HL-60 (cell line): Measurements from ENCODE around the gene TP53I11.

ENCODE experiments used
- GABPA ChIP-seq: IDR thresholded peaks from 2 replicates; pipeline ENCODE4 v1.6.1; 2012; ENCODE audit warnings: low read depth
- POLR2AphosphoS5 ChIP-seq: IDR thresholded peaks from 2 replicates; pipeline ENCODE4 v1.6.1; 2012; ENCODE audit warnings: low read depth
- SPI1 ChIP-seq: IDR thresholded peaks from 2 replicates; pipeline ENCODE4 v1.6.1; 2012; ENCODE audit warnings: low read depth, mild to moderate bottlenecking, borderline replicate concordance
- TF ChIP-seq, protein P1 (sequence below): IDR thresholded peaks from one replicate; pipeline ENCODE4 v1.5.1; 2011; ENCODE audit warnings: low read length, control low read depth, inconsistent platforms; ENCODE audit not compliant: insufficient read depth
- TF ChIP-seq, protein P2 (sequence below): IDR thresholded peaks from 2 replicates; pipeline ENCODE4 v1.6.1; 2012; ENCODE audit warnings: low read depth; ENCODE audit not compliant: insufficient replicate concordance

DNA sequence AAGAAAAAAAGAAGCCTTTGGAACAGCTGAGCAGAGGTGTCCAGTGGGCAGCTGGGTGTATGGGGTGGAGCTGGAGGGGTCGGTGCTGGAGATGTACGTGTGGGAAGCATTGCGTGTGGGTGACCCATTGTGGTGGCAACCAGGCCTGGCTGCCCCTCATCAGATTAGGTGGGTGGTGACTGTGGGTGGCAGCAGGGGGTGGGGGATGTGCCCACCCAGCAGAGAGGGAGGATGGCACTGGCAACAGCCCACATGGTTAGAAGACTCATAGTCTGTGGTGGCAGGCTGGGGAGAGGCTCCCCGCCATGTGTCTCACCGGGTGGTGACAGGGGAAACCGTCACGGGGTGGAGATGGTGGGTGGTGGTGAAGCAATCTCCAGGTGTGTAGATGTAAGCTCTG is 27.6 kb downstream of the TP53I11 start:
- TF ChIP-seq, protein P1, sequence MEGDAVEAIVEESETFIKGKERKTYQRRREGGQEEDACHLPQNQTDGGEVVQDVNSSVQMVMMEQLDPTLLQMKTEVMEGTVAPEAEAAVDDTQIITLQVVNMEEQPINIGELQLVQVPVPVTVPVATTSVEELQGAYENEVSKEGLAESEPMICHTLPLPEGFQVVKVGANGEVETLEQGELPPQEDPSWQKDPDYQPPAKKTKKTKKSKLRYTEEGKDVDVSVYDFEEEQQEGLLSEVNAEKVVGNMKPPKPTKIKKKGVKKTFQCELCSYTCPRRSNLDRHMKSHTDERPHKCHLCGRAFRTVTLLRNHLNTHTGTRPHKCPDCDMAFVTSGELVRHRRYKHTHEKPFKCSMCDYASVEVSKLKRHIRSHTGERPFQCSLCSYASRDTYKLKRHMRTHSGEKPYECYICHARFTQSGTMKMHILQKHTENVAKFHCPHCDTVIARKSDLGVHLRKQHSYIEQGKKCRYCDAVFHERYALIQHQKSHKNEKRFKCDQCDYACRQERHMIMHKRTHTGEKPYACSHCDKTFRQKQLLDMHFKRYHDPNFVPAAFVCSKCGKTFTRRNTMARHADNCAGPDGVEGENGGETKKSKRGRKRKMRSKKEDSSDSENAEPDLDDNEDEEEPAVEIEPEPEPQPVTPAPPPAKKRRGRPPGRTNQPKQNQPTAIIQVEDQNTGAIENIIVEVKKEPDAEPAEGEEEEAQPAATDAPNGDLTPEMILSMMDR, result no peak
- no peak for TF ChIP-seq GABPA
- TF ChIP-seq POLR2AphosphoS5, result no peak
- TF ChIP-seq SPI1, result no peak
- TF ChIP-seq, protein P2, sequence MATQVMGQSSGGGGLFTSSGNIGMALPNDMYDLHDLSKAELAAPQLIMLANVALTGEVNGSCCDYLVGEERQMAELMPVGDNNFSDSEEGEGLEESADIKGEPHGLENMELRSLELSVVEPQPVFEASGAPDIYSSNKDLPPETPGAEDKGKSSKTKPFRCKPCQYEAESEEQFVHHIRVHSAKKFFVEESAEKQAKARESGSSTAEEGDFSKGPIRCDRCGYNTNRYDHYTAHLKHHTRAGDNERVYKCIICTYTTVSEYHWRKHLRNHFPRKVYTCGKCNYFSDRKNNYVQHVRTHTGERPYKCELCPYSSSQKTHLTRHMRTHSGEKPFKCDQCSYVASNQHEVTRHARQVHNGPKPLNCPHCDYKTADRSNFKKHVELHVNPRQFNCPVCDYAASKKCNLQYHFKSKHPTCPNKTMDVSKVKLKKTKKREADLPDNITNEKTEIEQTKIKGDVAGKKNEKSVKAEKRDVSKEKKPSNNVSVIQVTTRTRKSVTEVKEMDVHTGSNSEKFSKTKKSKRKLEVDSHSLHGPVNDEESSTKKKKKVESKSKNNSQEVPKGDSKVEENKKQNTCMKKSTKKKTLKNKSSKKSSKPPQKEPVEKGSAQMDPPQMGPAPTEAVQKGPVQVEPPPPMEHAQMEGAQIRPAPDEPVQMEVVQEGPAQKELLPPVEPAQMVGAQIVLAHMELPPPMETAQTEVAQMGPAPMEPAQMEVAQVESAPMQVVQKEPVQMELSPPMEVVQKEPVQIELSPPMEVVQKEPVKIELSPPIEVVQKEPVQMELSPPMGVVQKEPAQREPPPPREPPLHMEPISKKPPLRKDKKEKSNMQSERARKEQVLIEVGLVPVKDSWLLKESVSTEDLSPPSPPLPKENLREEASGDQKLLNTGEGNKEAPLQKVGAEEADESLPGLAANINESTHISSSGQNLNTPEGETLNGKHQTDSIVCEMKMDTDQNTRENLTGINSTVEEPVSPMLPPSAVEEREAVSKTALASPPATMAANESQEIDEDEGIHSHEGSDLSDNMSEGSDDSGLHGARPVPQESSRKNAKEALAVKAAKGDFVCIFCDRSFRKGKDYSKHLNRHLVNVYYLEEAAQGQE, result no peak
